NB4 (cell line): ENCODE data around the gene TMPRSS2.

Source experiments
- CTCF ChIP-seq: IDR thresholded peaks from one replicate; pipeline ENCODE4 v1.5.1; 2012; ENCODE audit warnings: low read depth, low read length
- MYC ChIP-seq: IDR thresholded peaks from 2 replicates; pipeline ENCODE4 v1.6.1; 2011; ENCODE audit warnings: low read depth, low read length
- TF ChIP-seq, protein P1 (sequence below): IDR thresholded peaks from 2 replicates; pipeline ENCODE4 v1.6.1; 2011; ENCODE audit warnings: low read depth, low read length

DNA sequence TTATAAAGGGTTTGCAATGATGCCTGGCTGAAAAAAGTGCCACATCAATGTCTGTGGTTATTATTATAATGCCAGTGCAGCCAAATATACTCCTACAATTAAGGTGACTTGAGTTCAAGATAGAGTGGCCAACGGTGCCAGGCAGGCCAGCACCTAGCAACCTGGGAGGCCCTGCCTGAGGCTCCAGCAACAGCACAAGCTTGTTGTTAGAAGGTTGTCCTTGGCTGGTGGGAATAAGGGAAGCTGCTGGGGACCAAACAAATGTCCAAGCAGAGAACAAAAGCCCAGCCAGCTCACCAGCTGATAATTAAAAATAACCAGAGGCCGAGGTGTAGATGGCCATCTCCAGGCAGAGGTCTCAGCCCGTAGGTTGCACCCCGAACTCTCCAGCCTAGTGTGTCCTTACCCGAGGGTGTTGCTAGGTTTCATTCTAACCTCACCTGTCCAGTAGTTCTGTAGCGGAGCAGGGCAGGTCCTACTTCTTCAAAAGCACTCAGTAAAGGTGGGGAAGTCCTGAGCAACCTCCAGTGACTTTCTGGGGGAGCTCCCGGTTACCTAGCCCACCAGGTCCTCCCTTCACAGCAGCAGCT is 1.9 kb downstream of the TMPRSS2 start:
- TF ChIP-seq, protein P1, sequence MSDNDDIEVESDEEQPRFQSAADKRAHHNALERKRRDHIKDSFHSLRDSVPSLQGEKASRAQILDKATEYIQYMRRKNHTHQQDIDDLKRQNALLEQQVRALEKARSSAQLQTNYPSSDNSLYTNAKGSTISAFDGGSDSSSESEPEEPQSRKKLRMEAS = no peak
- TF ChIP-seq CTCF (no peak), MYC (no peak)
